MM.1S (cell line): ENCODE data around the gene GCLC.

ENCODE experiments used
- EZH2 ChIP-seq: fragments of 300-600 bp; sonication (generic); optimal IDR thresholded peaks from 2 replicates; pipeline ENCODE3; 2017; ENCODE audit warnings: low read depth, mild to moderate bottlenecking, antibody characterized with exemption, low read length, mixed read lengths
- EZH2phosphoT487 ChIP-seq: fragments of 300-600 bp; sonication (generic); IDR thresholded peaks from 2 replicates; pipeline ENCODE4 v1.6.1; 2018; ENCODE audit warnings: antibody characterized with exemption, low read length
- TF ChIP-seq, protein P1 (sequence below): fragments of 300-600 bp; sonication (generic); IDR thresholded peaks from 2 replicates; pipeline ENCODE4 v1.5.1; 2016; ENCODE audit warnings: antibody characterized with exemption, low read length, mixed read lengths

DNA sequence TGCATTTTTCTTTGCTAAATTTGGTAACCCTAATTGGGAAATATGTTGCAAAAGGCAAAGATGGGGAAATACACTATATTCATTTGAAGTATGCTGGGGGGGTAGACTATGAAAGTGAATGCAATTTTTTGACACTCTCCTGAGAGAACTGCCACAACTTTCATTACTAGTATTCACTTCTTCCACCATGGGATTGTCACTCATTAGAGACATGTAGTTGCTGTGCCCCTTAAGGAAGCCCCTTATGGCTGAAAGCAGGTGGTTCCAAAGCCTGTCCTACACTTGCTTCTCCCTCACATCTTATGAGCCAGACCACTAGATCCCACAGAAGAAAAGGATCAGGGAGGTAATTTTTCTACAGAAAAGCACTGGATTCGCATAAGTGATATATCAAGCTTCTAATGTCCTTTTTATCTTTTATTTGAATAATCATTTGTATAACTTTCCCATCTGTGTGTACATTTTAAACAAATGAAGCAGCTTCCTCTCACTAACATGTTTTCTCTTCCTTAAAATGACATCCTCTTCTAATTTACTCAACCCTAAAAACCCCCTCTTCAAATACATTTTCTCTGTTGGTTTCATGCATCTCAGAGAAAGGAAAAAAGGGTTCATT is 83.8 kb downstream of the GCLC start:
- TF ChIP-seq, protein P1, sequence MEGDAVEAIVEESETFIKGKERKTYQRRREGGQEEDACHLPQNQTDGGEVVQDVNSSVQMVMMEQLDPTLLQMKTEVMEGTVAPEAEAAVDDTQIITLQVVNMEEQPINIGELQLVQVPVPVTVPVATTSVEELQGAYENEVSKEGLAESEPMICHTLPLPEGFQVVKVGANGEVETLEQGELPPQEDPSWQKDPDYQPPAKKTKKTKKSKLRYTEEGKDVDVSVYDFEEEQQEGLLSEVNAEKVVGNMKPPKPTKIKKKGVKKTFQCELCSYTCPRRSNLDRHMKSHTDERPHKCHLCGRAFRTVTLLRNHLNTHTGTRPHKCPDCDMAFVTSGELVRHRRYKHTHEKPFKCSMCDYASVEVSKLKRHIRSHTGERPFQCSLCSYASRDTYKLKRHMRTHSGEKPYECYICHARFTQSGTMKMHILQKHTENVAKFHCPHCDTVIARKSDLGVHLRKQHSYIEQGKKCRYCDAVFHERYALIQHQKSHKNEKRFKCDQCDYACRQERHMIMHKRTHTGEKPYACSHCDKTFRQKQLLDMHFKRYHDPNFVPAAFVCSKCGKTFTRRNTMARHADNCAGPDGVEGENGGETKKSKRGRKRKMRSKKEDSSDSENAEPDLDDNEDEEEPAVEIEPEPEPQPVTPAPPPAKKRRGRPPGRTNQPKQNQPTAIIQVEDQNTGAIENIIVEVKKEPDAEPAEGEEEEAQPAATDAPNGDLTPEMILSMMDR: no peak
- TF ChIP-seq EZH2phosphoT487 (no peak), EZH2 (no peak)
